AML-193 (cell line): ENCODE measurements around the gene RASGRF1.
A peak's percentile ranks its signal among the peaks of the same experiment; 100 is the strongest.
"Not testable (repeated sequence)": the region's sequence is repeated elsewhere in the genome, so short reads cannot be mapped to it uniquely, and the experiment has no call there.

Experiments
- DNase-seq, 2 experiments: peaks; one replicate each; lab custom pipeline; 2025; lab: John Stamatoyannopoulos, UW

Gene RASGRF1

GRCh38 chr15:79008659-79009058 lies 81.9 kb downstream of the RASGRF1 start:
- no peak for DNase-seq

GRCh38 chr15:79007066-79007465 lies 83.5 kb downstream of the RASGRF1 start:
- DNase-seq: peak; percentile 37 to 57

DNA sequence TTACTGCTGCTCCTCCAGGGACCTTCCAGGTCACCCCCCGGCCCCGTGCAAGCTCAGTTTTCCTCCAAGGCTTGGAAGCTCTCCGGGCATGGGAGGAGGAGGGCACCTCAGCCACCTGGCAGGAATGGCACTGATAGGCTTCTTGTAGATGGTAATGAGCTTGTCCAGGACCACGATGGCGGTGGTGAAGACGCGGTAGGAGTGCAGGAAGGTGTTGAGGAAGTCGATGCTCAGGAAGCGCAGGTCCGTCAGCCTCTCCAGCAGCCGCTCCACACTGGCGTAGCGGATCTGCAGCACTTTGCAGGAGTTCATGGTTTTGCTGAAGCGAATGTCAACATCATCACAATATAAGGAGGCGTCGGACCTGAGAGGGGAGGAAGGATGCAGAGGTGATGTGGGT lies 84.5 kb downstream of the RASGRF1 start:
- no peak for DNase-seq

GRCh38 chr15:79004336-79004735 lies 86.2 kb downstream of the RASGRF1 start:
- peak; percentile 46 to 56 for DNase-seq

GRCh38 chr15:79003896-79004295 lies 86.7 kb downstream of the RASGRF1 start:
- DNase-seq: no peak

- DNase-seq: no peak
Observed at GRCh38 chr15:79003301-79003700, 87.3 kb downstream of the RASGRF1 start.

GRCh38 chr15:79002581-79002980 lies 88.0 kb downstream of the RASGRF1 start:
- no peak for DNase-seq

GRCh38 chr15:78999636-79000035 lies 90.9 kb downstream of the RASGRF1 start:
- DNase-seq: no peak

- no peak for DNase-seq
Observed at GRCh38 chr15:78998526-78998925, 92.1 kb downstream of the RASGRF1 start.

DNA sequence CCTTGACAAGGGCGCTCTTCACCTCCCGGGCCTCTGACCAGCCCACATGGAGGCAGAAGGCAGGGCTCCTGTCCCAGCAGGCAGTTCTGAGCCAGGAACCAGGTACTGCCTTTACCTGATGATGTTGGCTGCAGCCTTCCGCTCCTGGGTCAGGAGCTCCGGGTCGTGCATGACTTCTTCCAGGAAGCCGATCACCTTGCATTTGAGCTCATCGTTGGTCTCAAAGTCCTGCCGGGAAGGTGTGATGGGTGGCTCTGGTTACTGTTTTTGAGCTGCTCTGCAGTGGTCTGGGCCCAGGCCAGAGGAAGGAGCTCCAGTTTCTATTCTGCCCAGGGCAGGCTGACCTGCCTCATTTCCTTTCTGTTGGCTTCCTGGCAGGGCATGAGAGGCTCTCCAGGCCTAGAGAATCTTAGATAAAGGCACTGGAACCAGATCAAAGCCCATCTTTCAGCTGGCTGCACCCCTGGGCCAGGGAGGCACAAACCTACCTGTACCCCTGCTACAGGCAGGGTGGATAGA lies 92.5 kb downstream of the RASGRF1 start:
- no peak for DNase-seq

DNA sequence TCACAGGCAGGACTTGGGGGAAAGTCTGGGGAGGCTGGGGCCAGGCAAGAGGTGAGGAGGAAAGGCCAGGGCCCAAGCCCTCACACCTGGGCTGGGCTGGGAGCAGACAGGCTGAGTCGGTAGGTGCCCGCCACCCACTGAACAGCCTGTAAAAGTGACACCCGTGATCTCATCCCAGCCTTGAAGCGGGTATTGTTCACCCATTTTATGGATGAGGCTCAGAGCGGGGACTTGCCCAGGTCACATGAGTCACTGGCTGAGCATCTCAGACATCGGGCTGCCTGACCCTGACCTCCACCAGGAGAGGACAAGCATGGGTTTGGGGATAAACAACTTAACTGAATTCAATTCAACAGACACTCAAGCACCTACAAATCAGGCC lies 93.7 kb downstream of the RASGRF1 start:
- no peak for DNase-seq

DNA sequence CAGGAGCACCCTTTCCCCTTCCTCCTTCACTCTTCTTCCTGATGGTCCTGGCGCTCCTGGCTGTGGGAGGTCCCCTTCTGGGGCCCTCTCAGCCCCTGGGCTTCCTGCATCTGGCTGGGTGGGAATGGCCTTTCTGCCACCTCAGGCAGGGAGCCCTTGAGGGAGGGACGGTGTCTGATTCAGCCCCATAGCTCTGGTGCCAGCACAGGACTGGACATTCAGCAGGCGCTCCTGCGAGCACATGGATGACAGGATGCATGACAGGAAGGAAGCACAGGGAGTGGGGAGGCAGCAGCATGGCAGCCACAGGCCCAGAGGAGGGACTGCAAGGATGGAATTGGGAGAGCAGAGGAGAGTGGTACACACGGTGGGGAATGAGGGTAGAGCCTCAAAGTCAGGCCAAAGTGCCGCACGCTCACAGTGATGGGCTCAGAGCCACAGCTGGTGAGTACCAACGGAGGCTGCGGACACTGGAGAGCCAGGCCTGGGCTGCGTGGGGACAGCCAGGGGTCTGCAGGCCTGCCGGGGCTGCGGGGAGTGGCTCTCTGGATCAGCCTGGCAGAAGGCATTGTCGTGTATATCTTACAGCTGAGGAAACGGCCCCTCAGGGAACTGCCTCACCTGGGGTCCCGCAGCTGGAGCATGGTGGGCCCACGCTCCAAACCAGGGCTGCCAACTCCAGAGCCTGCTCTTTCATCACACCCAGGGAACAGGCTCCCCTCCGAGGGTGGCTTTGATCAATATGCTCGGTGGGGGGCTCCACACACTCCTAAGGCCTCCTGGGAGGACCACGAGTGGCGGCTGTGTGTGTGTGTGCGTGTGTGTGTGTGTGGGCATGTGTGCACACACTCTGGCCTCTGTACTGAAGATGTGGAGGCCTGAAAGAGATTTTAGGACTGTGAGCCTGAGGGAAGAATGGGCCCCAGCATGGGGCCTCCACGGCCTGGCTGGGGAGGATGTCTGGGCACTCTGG lies 94.4 kb downstream of the RASGRF1 start:
- DNase-seq: no peak

- not testable (repeated sequence) for DNase-seq
Observed at GRCh38 chr15:78995161-78995560, 95.4 kb downstream of the RASGRF1 start.

- no peak for DNase-seq
Observed at GRCh38 chr15:78993931-78994530, 96.5 kb downstream of the RASGRF1 start.

- no peak for DNase-seq
Observed at GRCh38 chr15:78993257-78993930, 97.2 kb downstream of the RASGRF1 start.

DNA sequence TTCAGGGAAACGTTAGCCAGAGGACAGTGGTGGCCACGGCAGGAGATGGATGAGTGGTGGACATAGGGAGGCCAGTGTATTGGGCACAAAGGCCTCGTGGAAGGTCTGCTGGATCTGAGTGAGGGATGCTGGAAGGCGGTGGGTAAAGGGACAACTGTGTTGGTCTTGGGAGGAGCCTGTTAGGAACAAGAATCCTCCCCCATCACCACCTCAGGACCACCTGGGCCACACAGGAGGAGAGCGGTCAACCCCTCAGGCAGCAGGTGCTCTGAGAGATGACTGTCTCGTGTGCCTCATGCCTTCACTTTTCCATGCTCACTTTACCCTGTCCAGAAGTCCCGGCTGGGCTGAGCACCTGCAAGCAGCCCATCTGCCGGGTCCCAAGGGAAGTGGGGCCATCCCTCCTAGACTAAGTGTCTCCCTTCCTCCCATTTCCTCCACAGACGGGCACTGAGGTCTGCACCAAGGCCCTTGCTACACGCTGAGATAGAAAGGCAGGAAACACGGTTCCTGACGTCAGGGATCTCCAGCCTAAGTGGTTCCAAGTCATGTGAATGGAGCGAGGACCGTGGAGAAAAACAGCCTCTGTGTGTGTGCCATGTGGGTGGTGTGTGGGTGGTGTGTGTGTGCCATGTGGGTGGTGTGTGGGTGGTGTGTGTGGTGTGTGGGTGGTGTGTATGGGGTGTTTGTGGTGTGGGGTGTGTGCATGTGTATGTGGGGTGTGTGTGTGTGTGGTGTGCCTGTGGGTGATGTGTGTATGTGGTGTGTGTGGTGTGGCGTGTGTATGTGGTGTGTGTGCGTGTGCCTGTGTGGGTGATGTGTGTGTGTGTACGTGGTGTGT lies 97.9 kb downstream of the RASGRF1 start:
- DNase-seq: no peak

DNA sequence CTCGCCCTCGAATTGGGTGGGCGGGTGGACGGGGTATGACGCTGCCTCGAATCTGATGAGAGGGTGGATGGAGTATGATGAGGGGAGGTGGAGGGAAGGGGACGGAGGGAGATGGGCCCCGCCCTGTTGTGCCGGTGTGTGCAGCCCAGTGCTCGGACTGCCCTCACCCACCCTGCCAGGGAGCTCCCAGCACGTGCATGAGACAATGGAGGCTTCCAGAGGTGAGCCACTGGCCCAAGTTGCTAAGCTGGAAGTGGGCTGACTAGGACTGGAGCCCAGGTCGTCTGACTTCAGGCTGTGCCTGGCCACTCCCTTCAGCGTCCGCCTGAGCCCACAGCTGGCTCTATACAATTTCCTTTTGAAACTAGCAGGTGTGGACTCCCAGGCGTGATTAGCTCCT lies 98.7 kb downstream of the RASGRF1 start:
- DNase-seq: no peak

DNA sequence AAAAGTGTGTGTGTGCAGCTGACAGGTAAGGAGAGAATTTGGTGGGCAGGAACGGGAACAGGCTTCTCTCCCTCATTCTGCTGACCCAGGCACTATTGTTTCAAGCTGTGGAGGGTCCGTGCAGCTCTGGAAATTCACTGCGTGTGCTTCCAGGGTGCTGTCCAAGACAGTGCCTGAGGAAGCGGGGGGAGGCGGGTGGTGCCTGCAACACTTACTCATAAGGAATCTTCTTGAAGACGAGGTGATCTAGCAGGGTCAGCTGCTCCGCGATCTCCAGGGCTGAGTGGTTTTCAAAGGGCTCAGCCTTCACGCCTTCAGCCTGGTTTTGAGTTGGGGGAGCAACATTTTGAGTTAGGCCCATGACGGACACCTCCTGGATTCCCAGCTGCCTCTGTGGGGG lies 99.1 kb downstream of the RASGRF1 start:
- DNase-seq: no peak

GRCh38 chr15:78990278-78990677 lies 100.3 kb downstream of the RASGRF1 start:
- DNase-seq: no peak

- no peak for DNase-seq
Observed at GRCh38 chr15:78989701-78990240, 100.8 kb downstream of the RASGRF1 start.

DNA sequence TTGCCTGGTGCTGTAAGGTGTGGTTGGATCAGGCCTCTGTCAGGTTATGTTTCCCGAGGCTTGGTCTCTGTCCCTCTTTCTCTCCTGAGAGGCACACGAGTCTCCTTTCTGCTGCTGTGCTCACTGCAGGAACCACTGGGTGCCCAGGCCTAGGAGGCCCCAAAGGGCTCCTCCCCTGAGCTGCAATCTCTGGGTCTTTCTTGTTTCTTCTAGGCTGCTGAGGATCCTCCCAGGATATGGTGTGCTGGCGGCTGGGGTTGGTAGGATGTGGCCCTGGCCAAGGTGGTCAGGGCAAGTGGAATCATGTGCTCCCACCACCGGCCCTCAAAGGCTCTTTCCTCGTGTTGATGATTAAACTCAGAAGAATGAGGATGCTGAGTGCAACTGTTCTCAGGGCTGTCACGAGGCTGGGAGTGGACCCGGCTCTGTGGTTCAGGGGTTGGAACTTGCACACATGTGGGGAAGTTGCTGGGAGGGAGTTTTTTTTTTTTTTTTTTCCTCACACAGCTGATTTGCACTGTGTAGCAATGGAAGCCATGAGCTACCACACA lies 102.1 kb downstream of the RASGRF1 start:
- DNase-seq: peak; percentile 29 to 47
